WTC11 (cell line): ENCODE data around the gene CMTM6.

Experiments
- ATF1 ChIP-seq: sonication (generic); formaldehyde crosslinking; IDR thresholded peaks from 2 replicates; pipeline ENCODE4 v1.8.1; 2023; ENCODE audit warnings: mild to moderate bottlenecking, moderate library complexity, missing genetic modification reagents
- CBFB ChIP-seq: sonication (generic); formaldehyde crosslinking; IDR thresholded peaks from 2 replicates; pipeline ENCODE4 v1.8.1; 2022; ENCODE audit warnings: mild to moderate bottlenecking, low read depth, missing genetic modification reagents
- CTCF ChIP-seq: fragments of 200-600 bp; IDR thresholded peaks from 2 replicates; pipeline ENCODE4 v1.8.0; 2022; ENCODE audit warnings: antibody characterized with exemption
- NFATC4 ChIP-seq: fragments of 250-450 bp; sonication (Bioruptor Pico); IDR thresholded peaks from 2 replicates; pipeline ENCODE4 v1.9.0; 2021; ENCODE audit warnings: mild to moderate bottlenecking
- NR1H2 ChIP-seq: sonication (generic); formaldehyde crosslinking; IDR thresholded peaks from 2 replicates; pipeline ENCODE4 v1.9.0; 2021; ENCODE audit warnings: mild to moderate bottlenecking, moderate library complexity, missing genetic modification reagents
- NR3C1 ChIP-seq: sonication (generic); formaldehyde crosslinking; conservative IDR thresholded peaks from 2 replicates; pipeline ENCODE4 v1.8.1; 2023; ENCODE audit warnings: low read depth, mild to moderate bottlenecking, missing genetic modification reagents
- PRDM15 ChIP-seq: sonication (generic); formaldehyde crosslinking; IDR thresholded peaks from 2 replicates; pipeline ENCODE4 v1.8.0; 2022; ENCODE audit warnings: missing genetic modification reagents
- SP1 ChIP-seq: sonication (generic); formaldehyde crosslinking; conservative IDR thresholded peaks from 2 replicates; pipeline ENCODE4 v1.8.1; 2022; ENCODE audit warnings: missing genetic modification reagents
- TEAD4 ChIP-seq: sonication (generic); formaldehyde crosslinking; IDR thresholded peaks from 2 replicates; pipeline ENCODE4 v1.8.0; 2022; ENCODE audit warnings: mild to moderate bottlenecking, missing genetic modification reagents
- ZNF423 ChIP-seq: fragments of 250-450 bp; sonication (Bioruptor Pico); IDR thresholded peaks from 2 replicates; pipeline ENCODE4 v2.1.2; 2022; ENCODE audit warnings: mild to moderate bottlenecking, moderate library complexity
- TF ChIP-seq, protein P1 (sequence below): sonication (generic); formaldehyde crosslinking; IDR thresholded peaks from 2 replicates; pipeline ENCODE4 v1.8.1; 2023; ENCODE audit warnings: mild to moderate bottlenecking, missing genetic modification reagents, moderate library complexity
- TF ChIP-seq, protein P2 (sequence below): sonication (generic); formaldehyde crosslinking; IDR thresholded peaks from 2 replicates; pipeline ENCODE4 v1.8.1; 2022; ENCODE audit warnings: mild to moderate bottlenecking, moderate library complexity, missing genetic modification reagents
- TF ChIP-seq, protein P3 (sequence below): fragments of 250-450 bp; sonication (Bioruptor Pico); IDR thresholded peaks from 2 replicates; pipeline ENCODE4 v1.9.0; 2021; ENCODE audit warnings: moderate library complexity, mild to moderate bottlenecking, inconsistent platforms, borderline replicate concordance

DNA sequence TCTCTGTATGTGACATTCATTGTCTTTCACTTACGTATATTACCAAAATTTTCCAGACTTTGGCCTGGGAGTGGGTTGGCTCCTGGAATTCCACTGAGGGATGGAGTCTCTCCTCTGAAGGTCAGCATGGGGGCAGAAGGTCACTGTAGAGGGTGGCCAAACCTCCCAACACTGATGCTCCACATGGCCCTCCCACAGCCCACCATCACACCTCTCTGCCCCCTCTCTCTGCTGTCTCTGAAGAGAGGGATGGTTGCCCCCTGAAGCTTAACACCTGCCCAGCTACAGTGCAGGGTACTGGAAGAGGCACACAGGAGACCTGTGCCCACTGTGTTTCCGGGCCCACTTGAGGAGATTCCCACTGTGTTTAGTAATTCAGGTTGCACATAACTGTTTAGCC lies 52.2 kb downstream of the CMTM6 start:
- TF ChIP-seq CTCF, result no peak
- TF ChIP-seq PRDM15, result no peak
- no peak for TF ChIP-seq TEAD4 (CRISPR knock-in tag)
- TF ChIP-seq, protein P1, sequence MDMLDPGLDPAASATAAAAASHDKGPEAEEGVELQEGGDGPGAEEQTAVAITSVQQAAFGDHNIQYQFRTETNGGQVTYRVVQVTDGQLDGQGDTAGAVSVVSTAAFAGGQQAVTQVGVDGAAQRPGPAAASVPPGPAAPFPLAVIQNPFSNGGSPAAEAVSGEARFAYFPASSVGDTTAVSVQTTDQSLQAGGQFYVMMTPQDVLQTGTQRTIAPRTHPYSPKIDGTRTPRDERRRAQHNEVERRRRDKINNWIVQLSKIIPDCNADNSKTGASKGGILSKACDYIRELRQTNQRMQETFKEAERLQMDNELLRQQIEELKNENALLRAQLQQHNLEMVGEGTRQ (CRISPR knock-in tag), result no peak
- no peak for TF ChIP-seq ATF1
- no peak for TF ChIP-seq NFATC4 (CRISPR knock-in tag)
- no peak for TF ChIP-seq SP1 (CRISPR knock-in tag)
- TF ChIP-seq, protein P2, sequence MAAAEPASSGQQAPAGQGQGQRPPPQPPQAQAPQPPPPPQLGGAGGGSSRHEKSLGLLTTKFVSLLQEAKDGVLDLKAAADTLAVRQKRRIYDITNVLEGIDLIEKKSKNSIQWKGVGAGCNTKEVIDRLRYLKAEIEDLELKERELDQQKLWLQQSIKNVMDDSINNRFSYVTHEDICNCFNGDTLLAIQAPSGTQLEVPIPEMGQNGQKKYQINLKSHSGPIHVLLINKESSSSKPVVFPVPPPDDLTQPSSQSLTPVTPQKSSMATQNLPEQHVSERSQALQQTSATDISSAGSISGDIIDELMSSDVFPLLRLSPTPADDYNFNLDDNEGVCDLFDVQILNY (CRISPR knock-in tag), result no peak
- no peak for TF ChIP-seq NR3C1 (CRISPR knock-in tag)
- no peak for TF ChIP-seq ZNF423 (CRISPR knock-in tag)
- TF ChIP-seq CBFB (CRISPR knock-in tag), result no peak
- TF ChIP-seq, protein P3, sequence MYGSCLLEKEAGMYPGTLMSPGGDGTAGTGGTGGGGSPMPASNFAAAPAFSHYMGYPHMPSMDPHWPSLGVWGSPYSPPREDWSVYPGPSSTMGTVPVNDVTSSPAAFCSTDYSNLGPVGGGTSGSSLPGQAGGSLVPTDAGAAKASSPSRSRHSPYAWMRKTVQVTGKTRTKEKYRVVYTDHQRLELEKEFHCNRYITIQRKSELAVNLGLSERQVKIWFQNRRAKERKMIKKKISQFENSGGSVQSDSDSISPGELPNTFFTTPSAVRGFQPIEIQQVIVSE (CRISPR knock-in tag), result no peak
- TF ChIP-seq NR1H2 (CRISPR knock-in tag), result no peak
